Lower lobe of right lung (tissue), 2 donors: ENCODE data around the gene APOLD1. TPM values are rescaled to one million over a fixed set of nuclear protein-coding genes. Genes with fewer than 3 reads are reported as not detected.

Experiments used
- ATAC-seq, 2 donors: fragments of 200-7000 bp; cut with Tn5 transposase; one replicate each; pipeline ENCODE4 v1.9.1; 2020 to 2022; ENCODE audit warnings: mild to moderate bottlenecking in 2 of 2, moderate library complexity in 2 of 2
- DNase-seq: peaks from one replicate; pipeline ENCODE4 v3.0.0-alpha.2; 2020
- H3K27ac ChIP-seq: fragments of 200-600 bp; one replicate; pipeline ENCODE4 v1.8.0; 2022
- H3K27me3 ChIP-seq: fragments of 200-600 bp; one replicate; pipeline ENCODE4 v1.8.0; 2022; ENCODE audit warnings: low read depth
- H3K36me3 ChIP-seq: fragments of 200-600 bp; one replicate; pipeline ENCODE4 v1.8.0; 2022; ENCODE audit warnings: mild to moderate bottlenecking
- H3K4me1 ChIP-seq: fragments of 200-600 bp; one replicate; pipeline ENCODE4 v1.8.0; 2022
- H3K4me3 ChIP-seq: fragments of 200-600 bp; one replicate; pipeline ENCODE4 v1.8.0; 2022; ENCODE audit warnings: mild to moderate bottlenecking
- H3K9me3 ChIP-seq: fragments of 200-600 bp; one replicate; pipeline ENCODE4 v1.8.0; 2022
- CTCF ChIP-seq: fragments of 200-600 bp; IDR thresholded peaks from one replicate; pipeline ENCODE4 v1.8.0; 2022; ENCODE audit warnings: antibody characterized with exemption, mild to moderate bottlenecking
- intact Hi-C: fragments of 100-400 bp; cut with DNase I; formaldehyde crosslinking; loops from one replicate; pipeline ENCODE4 v1.11.0; 2022
- total RNA-seq: library from RNA; stranded (reverse); fragmentation: NEBNext Ultra II Directional; extraction: Animal tissue kit (Norgen Biotek cat#: 25700); gene quantifications from one replicate; pipeline ENCODE4 v1.2.1, GENCODE V29; 2021
- donor health status: DM: no; HTN: yes; CAD: no; lungs with severe emphysema.

APOLD1 gene
- total RNA-seq, 1 donor from 2014 or later = 11.0 TPM

GRCh38 chr12:12745576-12746211, 39.8 kb upstream of the APOLD1 start:
- Histone ChIP-seq H3K4me1 (peaks cover 10% of the 10 kb centered on the region), H3K27ac (no peak overlapping the region)
- intact Hi-C loops = no loop called here

GRCh38 chr12:12747278-12747677, 38.2 kb upstream of the APOLD1 start:
- Histone ChIP-seq H3K9me3 (no peaks in the 10 kb centered on the region), H3K36me3 (no peaks in the 10 kb centered on the region), H3K4me3 (no peak overlapping the region), H3K4me1 (no peaks in the 10 kb centered on the region), H3K27ac (no peak overlapping the region), H3K27me3 (no peaks in the 10 kb centered on the region)
- no peak for TF ChIP-seq CTCF
- DNase-seq = no peak
- intact Hi-C loops = no loop called here
- ATAC-seq = no peak

More at GRCh38 chr12:12745576-12746211, 39.8 kb upstream of the APOLD1 start:
- Histone ChIP-seq H3K36me3 (no peaks in the 10 kb centered on the region), H3K4me3 (no peak overlapping the region), H3K9me3 (no peaks in the 10 kb centered on the region), H3K27me3 (no peaks in the 10 kb centered on the region)
- ATAC-seq (no peak), DNase-seq (no peak)
- no peak for TF ChIP-seq CTCF

GRCh38 chr12:12748044-12748443, 37.4 kb upstream of the APOLD1 start:
- H3K27me3 ChIP-seq = no peaks in the 10 kb centered on the region
- H3K4me1 ChIP-seq = no peaks in the 10 kb centered on the region
- H3K36me3 ChIP-seq = no peaks in the 10 kb centered on the region
- DNase-seq (no peak), ATAC-seq (no peak)
- H3K9me3 ChIP-seq = no peaks in the 10 kb centered on the region
- TF ChIP-seq CTCF = no peak
- no peak overlapping the region for H3K4me3 ChIP-seq
- intact Hi-C loops = no loop called here
- H3K27ac ChIP-seq = no peak overlapping the region

- Histone ChIP-seq H3K27me3 (no peaks in the 10 kb centered on the region), H3K4me3 (peak overlapping the region; percentile 18), H3K9me3 (no peaks in the 10 kb centered on the region), H3K4me1 (no peaks in the 10 kb centered on the region), H3K36me3 (no peaks in the 10 kb centered on the region), H3K27ac (no peak overlapping the region)
- intact Hi-C loops = no loop called here
- DNase-seq (no peak), ATAC-seq (peak in 1 of 2 donors; percentile 19)
- no peak for TF ChIP-seq CTCF
Observed at GRCh38 chr12:12749433-12749832, 36.0 kb upstream of the APOLD1 start.

GRCh38 chr12:12755923-12756322, 29.5 kb upstream of the APOLD1 start:
- Histone ChIP-seq H3K9me3 (no peaks in the 10 kb centered on the region), H3K27me3 (no peaks in the 10 kb centered on the region), H3K4me3 (no peak overlapping the region), H3K4me1 (no peaks in the 10 kb centered on the region), H3K27ac (no peak overlapping the region), H3K36me3 (no peaks in the 10 kb centered on the region)
- ATAC-seq (no peak), DNase-seq (no peak)
- TF ChIP-seq CTCF = no peak
- intact Hi-C loops = no loop called here
